ENCODE data around the gene RFFL. TPM values are rescaled to one million over a fixed set of nuclear protein-coding genes. Genes with fewer than 3 reads are reported as not detected.

RFFL gene
- total RNA-seq, 1 experiment from 2014 or later = 30.3 TPM

- no peak for TF ChIP-seq MLX (CRISPR knock-in tag; IDR thresholded peaks at IDR 0.05)
- no peak for TF ChIP-seq ZNF423 (CRISPR knock-in tag; IDR thresholded peaks at IDR 0.05)
- TF ChIP-seq, protein P1, sequence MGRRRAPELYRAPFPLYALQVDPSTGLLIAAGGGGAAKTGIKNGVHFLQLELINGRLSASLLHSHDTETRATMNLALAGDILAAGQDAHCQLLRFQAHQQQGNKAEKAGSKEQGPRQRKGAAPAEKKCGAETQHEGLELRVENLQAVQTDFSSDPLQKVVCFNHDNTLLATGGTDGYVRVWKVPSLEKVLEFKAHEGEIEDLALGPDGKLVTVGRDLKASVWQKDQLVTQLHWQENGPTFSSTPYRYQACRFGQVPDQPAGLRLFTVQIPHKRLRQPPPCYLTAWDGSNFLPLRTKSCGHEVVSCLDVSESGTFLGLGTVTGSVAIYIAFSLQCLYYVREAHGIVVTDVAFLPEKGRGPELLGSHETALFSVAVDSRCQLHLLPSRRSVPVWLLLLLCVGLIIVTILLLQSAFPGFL (CRISPR knock-in tag; IDR thresholded peaks at IDR 0.05; ENCODE audit: borderline replicate concordance) = no peak
- no peak for TF ChIP-seq NFATC4 (CRISPR knock-in tag; IDR thresholded peaks at IDR 0.05)
These were observed 66.9 kb downstream of the RFFL start (continued) for GRCh38 chr17:34996422-34997285.

GRCh38 chr17:34993031-34993430 lies 70.5 kb downstream of the RFFL start:
- no peak for ATAC-seq
- CTCF ChIA-PET = no interaction called here
- DNase-seq (ENCODE audit: low spot score) = no peak
- H3K9me3 Mint-ChIP-seq = no peaks in the 10 kb centered on the region
- no peaks in the 10 kb centered on the region for H3K27me3 Mint-ChIP-seq (ENCODE audit: low read depth)
- POLR2A ChIA-PET = no interaction called here
- H3K27ac Mint-ChIP-seq = no peak overlapping the region
- no peaks in the 10 kb centered on the region for H3K4me1 Mint-ChIP-seq
- no peak overlapping the region for H3K4me3 Mint-ChIP-seq
- peaks cover 88% of the 10 kb centered on the region for H3K36me3 Mint-ChIP-seq
- TF ChIP-seq NR1H2 (CRISPR knock-in tag; IDR thresholded peaks at IDR 0.05) (no peak), ZNF219 (CRISPR knock-in tag; IDR thresholded peaks at IDR 0.05; ENCODE audit: borderline replicate concordance) (no peak), ZNF671 (CRISPR knock-in tag; IDR thresholded peaks at IDR 0.05) (no peak), HMGA2 (CRISPR knock-in tag; IDR thresholded peaks at IDR 0.05) (no peak), IRF2 (CRISPR knock-in tag; IDR thresholded peaks at IDR 0.05; ENCODE audit: borderline replicate concordance, low read depth) (no peak), FOXP4 (CRISPR knock-in tag; IDR thresholded peaks at IDR 0.05) (no peak), ETV6 (CRISPR knock-in tag; IDR thresholded peaks at IDR 0.05) (no peak), ELF4 (CRISPR knock-in tag; IDR thresholded peaks at IDR 0.05; ENCODE audit: low read depth) (no peak), ZNF512 (CRISPR knock-in tag; IDR thresholded peaks at IDR 0.05; ENCODE audit: borderline replicate concordance) (no peak), TP53 (CRISPR knock-in tag; IDR thresholded peaks at IDR 0.05) (no peak), ZBTB21 (CRISPR knock-in tag; IDR thresholded peaks at IDR 0.05; ENCODE audit: borderline replicate concordance) (no peak), FOXJ3 (CRISPR knock-in tag; IDR thresholded peaks at IDR 0.05; ENCODE audit: borderline replicate concordance) (no peak), MXD4 (CRISPR knock-in tag; IDR thresholded peaks at IDR 0.05; ENCODE audit: borderline replicate concordance) (no peak), SMAD3 (CRISPR knock-in tag; IDR thresholded peaks at IDR 0.05; ENCODE audit: borderline replicate concordance) (no peak), CBFB (CRISPR knock-in tag; IDR thresholded peaks at IDR 0.05; ENCODE audit: low read depth) (no peak), ZMAT4 (CRISPR knock-in tag; IDR thresholded peaks at IDR 0.05) (no peak), EMX1 (CRISPR knock-in tag; IDR thresholded peaks at IDR 0.05) (no peak)
- TF ChIP-seq, protein P2, sequence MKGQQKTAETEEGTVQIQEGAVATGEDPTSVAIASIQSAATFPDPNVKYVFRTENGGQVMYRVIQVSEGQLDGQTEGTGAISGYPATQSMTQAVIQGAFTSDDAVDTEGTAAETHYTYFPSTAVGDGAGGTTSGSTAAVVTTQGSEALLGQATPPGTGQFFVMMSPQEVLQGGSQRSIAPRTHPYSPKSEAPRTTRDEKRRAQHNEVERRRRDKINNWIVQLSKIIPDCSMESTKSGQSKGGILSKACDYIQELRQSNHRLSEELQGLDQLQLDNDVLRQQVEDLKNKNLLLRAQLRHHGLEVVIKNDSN (CRISPR knock-in tag; IDR thresholded peaks at IDR 0.05) = no peak
- TF ChIP-seq, protein P3, sequence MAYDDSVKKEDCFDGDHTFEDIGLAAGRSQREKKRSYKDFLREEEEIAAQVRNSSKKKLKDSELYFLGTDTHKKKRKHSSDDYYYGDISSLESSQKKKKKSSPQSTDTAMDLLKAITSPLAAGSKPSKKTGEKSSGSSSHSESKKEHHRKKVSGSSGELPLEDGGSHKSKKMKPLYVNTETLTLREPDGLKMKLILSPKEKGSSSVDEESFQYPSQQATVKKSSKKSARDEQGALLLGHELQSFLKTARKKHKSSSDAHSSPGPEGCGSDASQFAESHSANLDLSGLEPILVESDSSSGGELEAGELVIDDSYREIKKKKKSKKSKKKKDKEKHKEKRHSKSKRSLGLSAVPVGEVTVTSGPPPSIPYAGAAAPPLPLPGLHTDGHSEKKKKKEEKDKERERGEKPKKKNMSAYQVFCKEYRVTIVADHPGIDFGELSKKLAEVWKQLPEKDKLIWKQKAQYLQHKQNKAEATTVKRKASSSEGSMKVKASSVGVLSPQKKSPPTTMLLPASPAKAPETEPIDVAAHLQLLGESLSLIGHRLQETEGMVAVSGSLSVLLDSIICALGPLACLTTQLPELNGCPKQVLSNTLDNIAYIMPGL (CRISPR knock-in tag; IDR thresholded peaks at IDR 0.05) = no peak

All from WTC11 (cell line).